Right ventricle myocardium superior (tissue), 1 donor: ENCODE measurements around the gene BIRC7. TPM values are rescaled to one million over a fixed set of nuclear protein-coding genes. Genes with fewer than 3 reads are reported as not detected.

Experiments
- ATAC-seq: fragments of 200-7000 bp; cut with Tn5 transposase; one replicate; pipeline ENCODE4 v1.9.1; 2020; ENCODE audit warnings: mild to moderate bottlenecking; ENCODE audit not compliant: poor library complexity
- DNase-seq: peaks from one replicate; pipeline ENCODE4 v3.0.0-alpha.2; 2020
- intact Hi-C: fragments of 100-400 bp; cut with DNase I; formaldehyde crosslinking; loops from one replicate; pipeline ENCODE4 v1.11.2; 2022
- total RNA-seq: library from RNA; stranded (reverse); fragmentation: NEBNext Ultra II Directional; extraction: Animal tissue kit (Norgen Biotek cat#: 25700); gene quantifications from one replicate; pipeline ENCODE4 v1.2.1, GENCODE V29; 2021
- donor health status: DM: no; HTN: yes; CAD: no; lungs with severe emphysema.

The BIRC7 gene
- total RNA-seq, 1 donor from 2014 or later = 0.22 TPM

GRCh38 chr20:63204362-63204761 is 31.3 kb upstream of the BIRC7 start:
- intact Hi-C loops = no loop called here
- ATAC-seq = no peak
- DNase-seq = no peak

GRCh38 chr20:63205896-63206295 is 29.8 kb upstream of the BIRC7 start:
- intact Hi-C loops = no loop called here
- ATAC-seq (no peak), DNase-seq (no peak)

- DNase-seq (no peak), ATAC-seq (peak; percentile 23)
- intact Hi-C loops = no loop called here
These were observed 28.8 kb upstream of the BIRC7 start for GRCh38 chr20:63206878-63207277.

GRCh38 chr20:63208346-63208909 is 27.3 kb upstream of the BIRC7 start:
- intact Hi-C loops = no loop called here
- no peak for DNase-seq

GRCh38 chr20:63210011-63210605 is 25.6 kb upstream of the BIRC7 start:
- no peak for DNase-seq
- intact Hi-C loops = no loop called here
- ATAC-seq = no peak

More at GRCh38 chr20:63208346-63208909, 27.3 kb upstream of the BIRC7 start:
- ATAC-seq = peak; percentile 42

GRCh38 chr20:63212393-63212730 is 23.3 kb upstream of the BIRC7 start:
- DNase-seq (no peak), ATAC-seq (no peak)
- intact Hi-C loops = no loop called here

GRCh38 chr20:63212792-63213191 is 22.9 kb upstream of the BIRC7 start:
- intact Hi-C loops = no loop called here
- no peak for DNase-seq
- no peak for ATAC-seq

- intact Hi-C loops = no loop called here
- no peak for ATAC-seq
- no peak for DNase-seq
These were observed 21.2 kb upstream of the BIRC7 start for GRCh38 chr20:63214514-63214913.

GRCh38 chr20:63215101-63216040 is 20.3 kb upstream of the BIRC7 start:
- intact Hi-C loops = no loop called here
- no peak for DNase-seq
- ATAC-seq = no peak

- intact Hi-C loops = no loop called here
- ATAC-seq = peak; percentile 98
- DNase-seq = peak; percentile 98
These were observed 19.5 kb upstream of the BIRC7 start, which contains the start of gene YTHDF1 for GRCh38 chr20:63216041-63216848. YTHDF1 (minus strand) TSS chr20:63216131; CDS start chr20:63215892, 239 bp downstream.

GRCh38 chr20:63216849-63217471 is 18.7 kb upstream of the BIRC7 start:
- no peak for DNase-seq
- intact Hi-C loops = no loop called here
- ATAC-seq = no peak

- intact Hi-C loops = no loop called here
- no peak for DNase-seq
- ATAC-seq = no peak
These were observed 18.0 kb upstream of the BIRC7 start for GRCh38 chr20:63217706-63218105.

GRCh38 chr20:63218701-63219446 is 16.8 kb upstream of the BIRC7 start:
- ATAC-seq (no peak), DNase-seq (no peak)
- intact Hi-C loops = no loop called here

GRCh38 chr20:63219447-63219821 is 16.3 kb upstream of the BIRC7 start:
- DNase-seq (no peak), ATAC-seq (no peak)
- intact Hi-C loops = no loop called here

- intact Hi-C loops = no loop called here
- ATAC-seq = no peak
- no peak for DNase-seq
These were observed 15.7 kb upstream of the BIRC7 start for GRCh38 chr20:63219866-63220521.

- intact Hi-C loops = no loop called here
- ATAC-seq (no peak), DNase-seq (no peak)
These were observed 14.9 kb upstream of the BIRC7 start for GRCh38 chr20:63220696-63221399.
